Measurements from ENCODE around the gene CHMP2B.
"Not testable (repeated sequence)": the region's sequence is repeated elsewhere in the genome, so short reads cannot be mapped to it uniquely, and the experiment has no call there.

Gene CHMP2B

GRCh38 chr3:87206070-87206469 is 21.0 kb upstream of the CHMP2B start:
- Mint-ChIP-seq H3K4me1 (ENCODE audit: low read depth) (no peaks in the 10 kb centered on the region), H3K27ac (no peak overlapping the region), H3K4me3 (no peak overlapping the region), H3K9me3 (no peaks in the 10 kb centered on the region), H3K36me3 (ENCODE audit: low read depth) (no peaks in the 10 kb centered on the region), H3K27me3 (no peaks in the 10 kb centered on the region)
- intact Hi-C loops (cut with micrococcal nuclease) = no loop called here

DNA sequence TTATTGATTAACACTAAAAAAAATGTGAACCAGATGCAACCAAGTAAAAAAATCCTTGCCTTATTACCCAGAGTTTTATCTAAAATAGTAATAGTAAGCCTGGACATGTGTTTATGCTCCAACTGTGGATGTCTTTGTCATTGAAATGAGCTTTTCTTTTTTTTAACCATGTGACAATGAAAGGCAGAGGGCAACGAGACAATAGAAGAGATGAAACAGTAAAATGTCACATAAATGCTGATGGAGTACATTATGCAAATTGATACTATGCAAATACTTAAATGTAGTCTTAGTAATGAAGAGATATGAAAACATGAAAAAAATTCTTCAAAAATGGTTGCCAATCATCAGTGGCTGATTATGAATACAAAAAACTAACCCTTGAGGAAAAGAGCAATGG is 20.5 kb upstream of the CHMP2B start:
- Mint-ChIP-seq H3K27ac (no peak overlapping the region), H3K27me3 (no peaks in the 10 kb centered on the region), H3K9me3 (no peaks in the 10 kb centered on the region), H3K36me3 (ENCODE audit: low read depth) (no peaks in the 10 kb centered on the region), H3K4me3 (no peak overlapping the region), H3K4me1 (ENCODE audit: low read depth) (no peaks in the 10 kb centered on the region)
- intact Hi-C loops (cut with micrococcal nuclease) = no loop called here

DNA sequence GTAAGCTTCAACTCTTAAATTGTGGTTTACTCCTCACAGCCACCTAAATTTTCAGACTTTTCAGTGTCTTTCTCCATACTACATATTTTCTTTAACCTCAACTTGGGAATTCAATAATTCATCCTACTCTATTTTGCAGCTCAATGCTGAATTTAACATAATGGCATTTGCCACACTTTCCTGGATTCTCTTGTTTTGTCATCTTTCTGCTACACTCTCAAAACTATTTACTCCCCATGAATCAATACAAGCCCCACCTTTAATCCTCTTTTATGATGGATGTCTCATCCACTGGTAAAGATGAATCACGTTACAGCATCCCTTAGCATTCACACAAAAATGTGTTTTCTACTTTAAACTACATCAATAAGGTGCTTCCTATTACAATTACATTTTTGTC is 19.6 kb upstream of the CHMP2B start:
- H3K36me3 Mint-ChIP-seq (ENCODE audit: low read depth) = no peaks in the 10 kb centered on the region
- H3K27me3 Mint-ChIP-seq = no peaks in the 10 kb centered on the region
- H3K4me1 Mint-ChIP-seq (ENCODE audit: low read depth) = no peaks in the 10 kb centered on the region
- no peaks in the 10 kb centered on the region for H3K9me3 Mint-ChIP-seq
- intact Hi-C loops (cut with micrococcal nuclease) = no loop called here
- no peak overlapping the region for H3K4me3 Mint-ChIP-seq
- no peak overlapping the region for H3K27ac Mint-ChIP-seq

DNA sequence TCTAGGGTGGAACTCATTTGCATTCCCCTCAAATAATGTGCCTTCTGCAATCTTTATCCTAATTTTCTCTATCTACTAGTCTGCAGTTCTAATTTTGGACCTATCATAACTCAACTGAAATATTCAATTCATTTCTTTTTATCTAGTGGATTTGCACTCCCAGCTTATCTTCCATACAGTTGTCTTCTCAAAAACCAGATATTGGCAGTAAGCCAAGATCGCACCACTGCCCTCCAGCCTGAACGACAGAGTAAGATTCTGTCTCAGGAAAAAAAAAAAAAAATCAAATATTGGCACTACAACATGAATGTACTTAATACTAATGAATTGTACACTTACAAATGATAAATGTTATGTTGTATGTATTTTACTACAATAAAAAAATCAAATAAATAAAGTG is 18.0 kb upstream of the CHMP2B start:
- Mint-ChIP-seq H3K9me3 (no peaks in the 10 kb centered on the region), H3K27me3 (no peaks in the 10 kb centered on the region), H3K4me3 (no peak overlapping the region), H3K4me1 (ENCODE audit: low read depth) (no peaks in the 10 kb centered on the region), H3K27ac (no peak overlapping the region), H3K36me3 (ENCODE audit: low read depth) (no peaks in the 10 kb centered on the region)
- intact Hi-C loops (cut with micrococcal nuclease) = no loop called here

DNA sequence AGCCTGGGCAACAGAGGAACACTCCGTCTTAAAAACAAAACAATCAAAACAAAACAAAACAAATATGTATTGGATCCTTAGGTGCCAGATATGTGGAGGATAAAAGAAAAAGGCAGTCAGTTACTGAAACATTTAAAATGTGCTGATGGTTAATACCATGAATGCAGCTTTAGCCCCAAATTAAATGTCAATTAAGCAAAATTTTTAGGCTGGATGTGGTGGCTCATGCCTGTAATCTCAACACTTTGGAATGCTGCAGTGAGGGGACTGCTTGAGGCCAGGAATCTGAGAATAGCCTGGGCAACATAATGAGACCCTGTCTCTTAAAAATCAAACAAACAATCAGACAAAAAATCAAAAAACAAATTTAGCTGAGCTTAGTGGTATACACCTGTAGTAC is 8.5 kb upstream of the CHMP2B start:
- peaks cover 7% of the 10 kb centered on the region for H3K27me3 Mint-ChIP-seq

DNA sequence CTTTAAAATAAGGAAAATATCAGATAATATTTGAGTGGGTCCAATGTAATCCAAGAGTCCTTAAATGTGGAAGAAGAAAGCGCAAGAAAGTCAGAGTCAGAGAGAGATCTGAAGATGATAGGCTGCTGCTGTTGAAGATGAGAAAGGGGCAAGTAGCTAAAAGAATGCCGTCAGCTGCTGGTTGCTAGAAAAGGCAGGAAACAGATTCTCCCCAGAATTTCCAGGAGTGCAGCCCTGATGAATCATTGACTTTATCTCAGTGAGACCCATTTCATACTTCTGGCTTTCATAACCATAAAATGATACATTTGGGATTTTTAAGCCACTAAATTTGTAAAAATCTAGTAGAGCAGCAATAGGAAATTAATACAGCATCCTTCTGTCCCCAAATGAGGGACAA is 7.5 kb upstream of the CHMP2B start:
- no peak overlapping the region for H3K4me3 Mint-ChIP-seq
- no peaks in the 10 kb centered on the region for H3K4me1 Mint-ChIP-seq (ENCODE audit: low read depth)
- no peak overlapping the region for H3K27ac Mint-ChIP-seq
- no peaks in the 10 kb centered on the region for H3K36me3 Mint-ChIP-seq (ENCODE audit: low read depth)
- intact Hi-C loops (cut with micrococcal nuclease) = no loop called here
- peaks cover 7% of the 10 kb centered on the region for H3K27me3 Mint-ChIP-seq
- peaks cover 8% of the 10 kb centered on the region for H3K9me3 Mint-ChIP-seq

More for the DNA sequence above, 8.5 kb upstream of the CHMP2B start:
- Mint-ChIP-seq H3K36me3 (ENCODE audit: low read depth) (no peaks in the 10 kb centered on the region), H3K9me3 (peaks cover 8% of the 10 kb centered on the region), H3K4me3 (no peak overlapping the region), H3K27ac (no peak overlapping the region), H3K4me1 (ENCODE audit: low read depth) (no peaks in the 10 kb centered on the region)
- intact Hi-C loops (cut with micrococcal nuclease) = no loop called here

DNA sequence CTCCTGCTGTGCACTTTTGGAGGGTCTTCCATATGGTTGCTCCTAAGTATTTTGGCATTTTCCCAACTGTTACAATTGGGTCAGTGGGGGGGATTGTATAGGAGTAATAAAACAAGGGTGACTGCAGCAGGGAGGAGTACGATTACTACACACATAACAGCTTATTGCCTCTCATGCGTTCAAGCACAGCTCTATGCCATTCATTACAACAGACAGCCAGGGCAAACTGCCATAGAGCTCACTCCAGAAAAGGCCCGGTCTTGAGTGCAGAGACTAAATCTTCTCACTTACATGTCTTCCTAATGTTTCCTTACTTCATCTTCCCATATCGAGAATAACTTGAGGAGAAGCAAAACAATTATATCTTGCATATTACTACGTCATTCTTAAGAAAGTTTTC is 1.4 kb upstream of the CHMP2B start:
- Mint-ChIP-seq H3K9me3 (peaks cover 8% of the 10 kb centered on the region), H3K27ac (no peak overlapping the region), H3K27me3 (peaks cover 4% of the 10 kb centered on the region), H3K4me3 (no peak overlapping the region), H3K4me1 (ENCODE audit: low read depth) (peaks cover 20% of the 10 kb centered on the region), H3K36me3 (ENCODE audit: low read depth) (peaks cover 19% of the 10 kb centered on the region)
- intact Hi-C loops (cut with micrococcal nuclease) = loop anchor here (2.0 to 5.0 kb wide), 3 partner anchors 137 to 927 kb away; partner anchors contain the start of genes CGGBP1 and ZNF654

DNA sequence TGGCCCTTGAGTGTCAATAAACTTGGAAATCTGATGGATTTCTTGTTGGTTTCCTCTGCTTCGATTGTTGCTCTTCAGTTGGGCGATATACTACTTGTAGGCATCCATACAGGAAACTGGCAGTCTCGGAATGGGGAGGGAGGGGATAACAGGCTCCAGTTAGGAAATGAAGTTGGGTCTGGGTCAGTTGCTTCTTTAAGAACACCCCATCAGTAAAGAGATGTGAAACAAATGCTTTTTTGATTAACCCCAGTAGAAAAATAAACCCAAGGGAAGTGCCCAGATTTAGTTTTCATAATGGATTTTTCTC is 681 bp downstream of the CHMP2B start:
- intact Hi-C loops (cut with micrococcal nuclease) = loop anchor here (2.0 to 5.0 kb wide), 3 partner anchors 139 to 925 kb away; partner anchors contain the start of genes CGGBP1 and ZNF654
- H3K27ac Mint-ChIP-seq = peak overlapping the region; percentile 99
- peak overlapping the region; percentile 97 for H3K4me3 Mint-ChIP-seq
- H3K27me3 Mint-ChIP-seq = peaks cover 2% of the 10 kb centered on the region
- peaks cover 5% of the 10 kb centered on the region for H3K9me3 Mint-ChIP-seq
- peaks cover 31% of the 10 kb centered on the region for H3K36me3 Mint-ChIP-seq (ENCODE audit: low read depth)
- peaks cover 36% of the 10 kb centered on the region for H3K4me1 Mint-ChIP-seq (ENCODE audit: low read depth)

DNA sequence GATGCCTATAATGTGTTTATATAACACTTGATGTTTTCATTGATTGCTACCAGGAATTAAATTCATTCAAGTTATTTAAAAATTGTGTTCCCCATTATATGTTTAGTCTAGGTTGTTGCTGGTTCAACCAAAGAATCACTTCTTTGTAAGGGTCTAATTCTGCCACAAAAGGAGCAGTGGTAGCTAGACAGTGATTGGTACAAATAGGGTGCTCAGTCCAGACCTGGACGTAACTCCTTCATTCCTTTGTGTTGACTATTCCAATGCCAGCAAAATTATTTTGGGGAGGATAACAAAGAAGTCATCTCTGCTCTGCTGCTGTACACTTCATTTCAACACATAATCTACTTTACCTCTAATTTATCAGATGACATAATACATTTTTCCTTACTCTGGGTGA is 1.2 kb downstream of the CHMP2B start:
- intact Hi-C loops (cut with micrococcal nuclease) = loop anchor here (5.0 kb wide), 2 partner anchors 829 to 924 kb away; partner anchors contain the start of genes CGGBP1 and ZNF654
- no peaks in the 10 kb centered on the region for H3K27me3 Mint-ChIP-seq
- no peak overlapping the region for H3K27ac Mint-ChIP-seq
- peak overlapping the region; percentile 97 for H3K4me3 Mint-ChIP-seq
- peaks cover 31% of the 10 kb centered on the region for H3K36me3 Mint-ChIP-seq (ENCODE audit: low read depth)
- H3K4me1 Mint-ChIP-seq (ENCODE audit: low read depth) = peaks cover 41% of the 10 kb centered on the region
- H3K9me3 Mint-ChIP-seq = no peaks in the 10 kb centered on the region

- Mint-ChIP-seq H3K36me3 (ENCODE audit: low read depth) (peaks cover 31% of the 10 kb centered on the region), H3K9me3 (no peaks in the 10 kb centered on the region), H3K27ac (no peak overlapping the region), H3K4me3 (no peak overlapping the region), H3K4me1 (ENCODE audit: low read depth) (peaks cover 42% of the 10 kb centered on the region), H3K27me3 (no peaks in the 10 kb centered on the region)
- intact Hi-C loops (cut with micrococcal nuclease) = loop anchor here (5.0 kb wide), 2 partner anchors 828 to 923 kb away; partner anchors contain the start of genes CGGBP1 and ZNF654
These were observed 2.0 kb downstream of the CHMP2B start for GRCh38 chr3:87229113-87229512.

GRCh38 chr3:87233805-87234204 is 6.7 kb downstream of the CHMP2B start:
- H3K36me3 Mint-ChIP-seq (ENCODE audit: low read depth) = peaks cover 14% of the 10 kb centered on the region
- peaks cover 38% of the 10 kb centered on the region for H3K4me1 Mint-ChIP-seq (ENCODE audit: low read depth)
- intact Hi-C loops (cut with micrococcal nuclease) = no loop called here
- H3K9me3 Mint-ChIP-seq = no peaks in the 10 kb centered on the region
- H3K27ac Mint-ChIP-seq = no peak overlapping the region
- H3K27me3 Mint-ChIP-seq = no peaks in the 10 kb centered on the region
- H3K4me3 Mint-ChIP-seq = no peak overlapping the region

GRCh38 chr3:87236093-87236492 is 9.0 kb downstream of the CHMP2B start:
- H3K36me3 Mint-ChIP-seq (ENCODE audit: low read depth) = peaks cover 15% of the 10 kb centered on the region
- H3K4me3 Mint-ChIP-seq = no peak overlapping the region
- H3K27ac Mint-ChIP-seq = no peak overlapping the region
- no peaks in the 10 kb centered on the region for H3K27me3 Mint-ChIP-seq
- H3K4me1 Mint-ChIP-seq (ENCODE audit: low read depth) = peaks cover 24% of the 10 kb centered on the region
- intact Hi-C loops (cut with micrococcal nuclease) = no loop called here
- H3K9me3 Mint-ChIP-seq = no peaks in the 10 kb centered on the region

GRCh38 chr3:87246662-87247429 is 19.7 kb downstream of the CHMP2B start:
- H3K27ac Mint-ChIP-seq = no peak overlapping the region

GRCh38 chr3:87247430-87247773 is 20.3 kb downstream of the CHMP2B start:
- Mint-ChIP-seq H3K4me1 (ENCODE audit: low read depth) (no peaks in the 10 kb centered on the region), H3K9me3 (no peaks in the 10 kb centered on the region), H3K27me3 (no peaks in the 10 kb centered on the region), H3K36me3 (ENCODE audit: low read depth) (peaks cover 56% of the 10 kb centered on the region), H3K4me3 (no peak overlapping the region), H3K27ac (no peak overlapping the region)
- intact Hi-C loops (cut with micrococcal nuclease) = no loop called here

More at GRCh38 chr3:87246662-87247429, 19.7 kb downstream of the CHMP2B start:
- H3K27me3 Mint-ChIP-seq = no peaks in the 10 kb centered on the region
- peaks cover 56% of the 10 kb centered on the region for H3K36me3 Mint-ChIP-seq (ENCODE audit: low read depth)
- no peaks in the 10 kb centered on the region for H3K9me3 Mint-ChIP-seq
- H3K4me1 Mint-ChIP-seq (ENCODE audit: low read depth) = no peaks in the 10 kb centered on the region
- intact Hi-C loops (cut with micrococcal nuclease) = no loop called here
- H3K4me3 Mint-ChIP-seq = no peak overlapping the region

DNA sequence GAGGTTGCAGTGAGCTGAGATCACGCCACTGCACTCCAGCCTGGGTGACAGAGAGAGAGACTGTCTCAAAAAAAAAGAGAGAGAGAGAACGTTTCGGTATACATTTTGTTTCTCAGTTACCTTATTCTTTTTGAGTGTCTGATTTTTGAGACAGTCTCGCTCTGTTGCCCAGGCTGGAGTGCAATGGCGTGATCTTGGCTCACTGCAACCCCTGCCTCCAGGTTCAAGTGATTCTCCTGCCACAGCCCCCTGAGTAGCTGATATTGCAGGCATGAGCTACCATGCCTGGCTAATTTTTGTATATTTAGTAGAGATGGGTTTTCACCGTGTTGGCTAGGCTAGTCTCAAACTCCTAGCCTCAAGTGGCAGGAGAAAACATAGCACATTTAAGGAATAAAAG is 21.1 kb downstream of the CHMP2B start:
- H3K4me1 Mint-ChIP-seq (ENCODE audit: low read depth); H3K27me3 Mint-ChIP-seq; intact Hi-C loops (cut with micrococcal nuclease); H3K4me3 Mint-ChIP-seq; H3K27ac Mint-ChIP-seq; H3K9me3 Mint-ChIP-seq: not testable (repeated sequence)
- H3K36me3 Mint-ChIP-seq (ENCODE audit: low read depth) = peaks cover 57% of the 10 kb centered on the region

Measured in dendritic cell treated with granulocyte-macrophage colony-stimulating factor and Interleukin-4, amounts not matched to agents 40 ng/mL and 50 ng/mL, for 4 days (primary cell).